Glutamatergic neuron (in vitro differentiated cells): Measurements from ENCODE around the gene UBC. TPM values are rescaled to one million over a fixed set of nuclear protein-coding genes. Genes with fewer than 3 reads are reported as not detected.
"Not testable (repeated sequence)": the region's sequence is repeated elsewhere in the genome, so short reads cannot be mapped to it uniquely, and the experiment has no call there.

Experiments
- DNase-seq: peaks from one replicate; pipeline ENCODE4 v3.0.0; 2022
- H3K27ac Mint-ChIP-seq: one replicate; pipeline ENCODE4 v1.8.0; 2020; ENCODE audit warnings: mild to moderate bottlenecking, mixed read lengths, inconsistent platforms; ENCODE audit not compliant: unreplicated experiment
- H3K27me3 Mint-ChIP-seq: one replicate; pipeline ENCODE4 v1.8.0; 2020; ENCODE audit warnings: mild to moderate bottlenecking, moderate library complexity, mixed read lengths, inconsistent platforms; ENCODE audit not compliant: unreplicated experiment
- H3K36me3 Mint-ChIP-seq: one replicate; pipeline ENCODE4 v1.8.0; 2020; ENCODE audit warnings: mild to moderate bottlenecking, mixed read lengths, inconsistent platforms; ENCODE audit not compliant: unreplicated experiment
- H3K4me1 Mint-ChIP-seq: one replicate; pipeline ENCODE4 v1.8.0; 2020; ENCODE audit warnings: mild to moderate bottlenecking, low read depth, mixed read lengths, inconsistent platforms; ENCODE audit not compliant: unreplicated experiment
- H3K4me3 Mint-ChIP-seq: one replicate; pipeline ENCODE4 v1.8.0; 2020; ENCODE audit warnings: mild to moderate bottlenecking, mixed read lengths, inconsistent platforms; ENCODE audit not compliant: unreplicated experiment
- H3K9me3 Mint-ChIP-seq: one replicate; pipeline ENCODE4 v1.8.0; 2020; ENCODE audit warnings: mild to moderate bottlenecking, moderate library complexity, mixed read lengths, inconsistent platforms; ENCODE audit not compliant: unreplicated experiment
- total RNA-seq: library from RNA; stranded (reverse); fragmentation: NEBNext Ultra II Directional; extraction: Animal tissue kit (Norgen Biotek cat#: 25700); gene quantifications from one replicate; pipeline ENCODE4 v1.2.1, GENCODE V29; 2021; ENCODE audit not compliant: unreplicated experiment
- TF ChIP-seq, protein P1 (sequence below): fragments of 200-600 bp; sonication (generic); IDR thresholded peaks from one replicate; pipeline ENCODE4 v1.5.0; 2021; ENCODE audit not compliant: partially characterized antibody, unreplicated experiment

UBC gene
- total RNA-seq, 1 donor from 2014 or later: 966 TPM

DNA sequence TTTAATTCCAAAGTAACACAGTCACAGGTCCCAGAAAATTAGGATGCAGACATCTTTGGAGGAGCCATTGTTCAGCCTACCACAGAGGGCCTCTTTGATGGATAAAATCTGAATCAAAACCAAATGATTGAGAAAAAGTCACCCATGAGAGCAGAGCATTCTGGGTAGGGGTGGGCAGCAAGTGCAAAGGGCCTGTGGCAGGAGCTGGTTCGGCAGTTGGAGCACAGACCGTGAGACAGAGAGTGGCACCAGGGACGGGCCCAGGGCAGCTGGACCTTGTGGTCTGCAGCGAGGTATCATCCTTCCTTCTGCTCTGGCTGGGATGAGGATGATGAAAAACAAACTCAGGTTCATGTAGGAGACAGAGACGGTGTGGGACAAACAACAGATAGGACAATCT is 18.0 kb downstream of the UBC start:
- no peak overlapping the region for H3K4me3 Mint-ChIP-seq
- H3K27ac Mint-ChIP-seq: no peak overlapping the region
- peaks cover 2% of the 10 kb centered on the region for H3K9me3 Mint-ChIP-seq
- peaks cover 4% of the 10 kb centered on the region for H3K4me1 Mint-ChIP-seq
- no peaks in the 10 kb centered on the region for H3K36me3 Mint-ChIP-seq
- DNase-seq: no peak
- H3K27me3 Mint-ChIP-seq: peaks cover 3% of the 10 kb centered on the region
- TF ChIP-seq, protein P1, sequence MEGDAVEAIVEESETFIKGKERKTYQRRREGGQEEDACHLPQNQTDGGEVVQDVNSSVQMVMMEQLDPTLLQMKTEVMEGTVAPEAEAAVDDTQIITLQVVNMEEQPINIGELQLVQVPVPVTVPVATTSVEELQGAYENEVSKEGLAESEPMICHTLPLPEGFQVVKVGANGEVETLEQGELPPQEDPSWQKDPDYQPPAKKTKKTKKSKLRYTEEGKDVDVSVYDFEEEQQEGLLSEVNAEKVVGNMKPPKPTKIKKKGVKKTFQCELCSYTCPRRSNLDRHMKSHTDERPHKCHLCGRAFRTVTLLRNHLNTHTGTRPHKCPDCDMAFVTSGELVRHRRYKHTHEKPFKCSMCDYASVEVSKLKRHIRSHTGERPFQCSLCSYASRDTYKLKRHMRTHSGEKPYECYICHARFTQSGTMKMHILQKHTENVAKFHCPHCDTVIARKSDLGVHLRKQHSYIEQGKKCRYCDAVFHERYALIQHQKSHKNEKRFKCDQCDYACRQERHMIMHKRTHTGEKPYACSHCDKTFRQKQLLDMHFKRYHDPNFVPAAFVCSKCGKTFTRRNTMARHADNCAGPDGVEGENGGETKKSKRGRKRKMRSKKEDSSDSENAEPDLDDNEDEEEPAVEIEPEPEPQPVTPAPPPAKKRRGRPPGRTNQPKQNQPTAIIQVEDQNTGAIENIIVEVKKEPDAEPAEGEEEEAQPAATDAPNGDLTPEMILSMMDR: no peak

DNA sequence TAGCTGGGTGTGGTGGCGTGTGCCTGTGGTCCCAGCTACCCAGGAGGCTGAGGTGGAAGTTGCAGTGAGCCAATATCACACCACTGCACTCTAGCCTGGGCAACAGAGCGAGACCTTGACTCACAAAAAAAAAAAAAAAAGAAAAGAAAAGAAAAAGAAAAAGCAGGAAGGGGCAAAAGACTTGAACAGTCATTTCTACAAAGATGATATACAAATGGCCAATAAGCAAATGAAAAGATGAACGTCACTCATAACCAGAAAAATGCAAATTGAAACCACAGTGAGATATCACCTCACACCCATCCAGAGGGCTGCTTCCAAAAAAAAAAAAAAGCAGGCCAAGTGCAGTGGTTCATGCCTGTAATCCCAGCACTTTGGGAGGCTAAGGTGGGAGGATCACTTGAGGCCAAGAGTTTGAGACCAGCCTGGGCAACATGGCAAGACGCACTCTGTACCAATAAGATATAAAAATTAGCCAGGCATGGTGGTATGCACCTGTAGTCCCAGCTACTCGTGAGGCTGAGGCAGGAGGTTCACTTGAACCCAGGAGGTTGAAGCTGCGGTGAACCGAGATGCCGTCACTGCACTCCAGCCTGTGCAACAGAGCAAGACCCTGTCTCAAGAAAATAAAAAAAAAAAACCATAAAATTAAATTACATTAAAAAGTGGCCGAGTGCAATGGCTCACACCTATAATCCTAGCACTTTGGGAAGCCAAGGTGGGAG is 20.5 kb downstream of the UBC start:
- no peak overlapping the region for H3K27ac Mint-ChIP-seq
- H3K36me3 Mint-ChIP-seq: no peaks in the 10 kb centered on the region
- peaks cover 2% of the 10 kb centered on the region for H3K9me3 Mint-ChIP-seq
- no peak for DNase-seq
- H3K4me1 Mint-ChIP-seq: peaks cover 4% of the 10 kb centered on the region
- H3K27me3 Mint-ChIP-seq: peaks cover 3% of the 10 kb centered on the region
- H3K4me3 Mint-ChIP-seq: no peak overlapping the region
- TF ChIP-seq, protein P1: no peak

DNA sequence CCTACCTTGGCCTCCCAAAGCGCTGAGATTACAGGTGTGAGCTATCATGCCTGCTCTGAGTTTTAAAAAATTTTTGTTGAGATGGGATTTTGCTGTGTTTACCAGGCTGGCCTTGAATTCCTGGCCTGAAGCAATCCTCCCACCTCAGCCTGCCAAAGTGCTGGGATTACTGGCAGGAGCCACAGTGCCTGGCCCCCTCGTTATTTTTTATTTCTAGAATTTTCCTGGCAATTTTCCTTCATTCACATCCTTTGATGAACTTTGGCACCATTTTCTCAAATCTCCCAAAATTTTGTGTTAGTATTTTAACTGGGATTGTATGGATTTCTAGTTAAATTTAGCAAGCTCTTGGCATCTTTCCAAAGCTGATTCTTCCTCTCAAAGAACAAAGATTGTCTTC is 26.2 kb downstream of the UBC start:
- Mint-ChIP-seq H3K36me3 (no peaks in the 10 kb centered on the region), H3K27me3 (no peaks in the 10 kb centered on the region), H3K4me1 (peaks cover 6% of the 10 kb centered on the region), H3K27ac (no peak overlapping the region), H3K4me3 (no peak overlapping the region), H3K9me3 (no peaks in the 10 kb centered on the region)
- no peak for DNase-seq
- TF ChIP-seq, protein P1: no peak

DNA sequence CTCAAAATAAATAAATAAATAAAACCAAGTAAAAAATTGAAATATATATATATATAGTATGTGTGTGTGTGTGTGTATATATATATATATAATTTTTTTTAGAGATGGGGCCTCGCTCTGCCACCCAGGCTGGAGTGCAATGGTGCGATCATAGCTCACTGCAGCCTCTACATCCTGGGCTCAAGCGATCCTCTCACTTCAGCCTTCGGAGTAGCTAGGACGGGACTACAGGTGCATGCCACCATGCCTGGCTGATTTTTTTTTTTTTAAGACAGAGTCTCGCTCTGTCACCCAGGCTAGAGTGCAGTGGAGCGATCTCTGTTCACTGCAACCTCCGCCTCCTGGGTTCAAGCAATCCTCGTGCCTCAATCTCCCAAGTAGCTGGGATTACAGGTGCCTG is 26.7 kb downstream of the UBC start:
- not testable (repeated sequence) for H3K4me1 Mint-ChIP-seq, H3K27me3 Mint-ChIP-seq, DNase-seq, H3K27ac Mint-ChIP-seq, H3K4me3 Mint-ChIP-seq, H3K36me3 Mint-ChIP-seq, H3K9me3 Mint-ChIP-seq

DNA sequence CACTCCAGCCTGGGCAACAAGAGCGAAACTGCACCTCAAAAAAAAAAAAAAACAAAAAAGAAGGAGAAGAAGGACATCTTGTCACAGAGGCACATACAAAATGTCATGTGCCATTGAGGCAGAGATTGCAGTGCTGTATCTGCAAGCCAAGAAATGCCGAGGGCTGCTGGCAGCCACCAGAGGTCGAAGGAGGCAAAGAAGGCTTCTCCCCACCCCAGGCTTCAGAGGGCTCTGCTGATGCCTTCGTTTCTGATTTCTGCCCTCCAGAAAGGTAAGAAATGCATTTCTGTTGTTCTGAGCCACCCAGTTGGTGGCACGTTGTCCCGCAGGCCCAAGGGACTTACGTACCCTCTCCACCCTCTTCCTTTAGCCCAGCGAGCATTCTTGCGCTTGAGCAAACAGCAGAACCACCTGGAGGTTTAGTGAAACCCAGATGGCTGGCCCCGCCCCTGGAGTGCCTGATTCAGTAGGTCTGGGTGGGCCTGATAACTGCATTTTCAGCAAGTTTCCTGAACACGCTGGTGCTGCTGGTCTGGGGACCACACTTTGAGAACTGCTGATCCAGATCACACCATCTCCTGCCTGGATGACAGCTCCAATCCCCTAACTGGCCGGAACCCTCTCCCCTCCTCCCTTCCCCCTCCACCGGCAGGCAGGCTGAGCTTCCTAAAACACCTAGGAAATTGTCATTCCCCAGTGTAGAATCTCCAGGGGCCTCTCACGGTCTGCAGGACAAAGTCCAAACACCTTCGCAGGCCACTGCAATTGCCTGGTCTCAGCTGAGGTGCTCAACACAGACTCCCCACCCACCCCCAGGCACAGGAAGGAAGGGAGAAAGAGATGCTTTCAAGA is 29.6 kb downstream of the UBC start:
- H3K9me3 Mint-ChIP-seq: no peaks in the 10 kb centered on the region
- DNase-seq: no peak
- TF ChIP-seq, protein P1: no peak
- H3K4me3 Mint-ChIP-seq: no peak overlapping the region
- H3K27me3 Mint-ChIP-seq: no peaks in the 10 kb centered on the region
- H3K27ac Mint-ChIP-seq: peak overlapping the region; percentile 12
- H3K36me3 Mint-ChIP-seq: no peaks in the 10 kb centered on the region
- H3K4me1 Mint-ChIP-seq: peaks cover 6% of the 10 kb centered on the region
